Measurements from ENCODE around the gene HHATL.

GRCh38 chr3:42704136-42704841 lies 1.7 kb upstream of the HHATL start:
- TF ChIP-seq POLR2A (IDR thresholded peaks at IDR 0.05; ENCODE audit: low read depth, low read length): no peak
- TF ChIP-seq POLR2AphosphoS5 (IDR thresholded peaks at IDR 0.05; ENCODE audit: low read depth, low read length): no peak
